HG03060 (cell line): ENCODE measurements around the gene MYEOV.

ENCODE experiments used
- ATAC-seq: cut with Tn5 transposase; IDR thresholded peaks from one replicate; pipeline ENCODE4 v1.9.1; 2021; ENCODE audit warnings: low read depth, moderate number of reproducible peaks; ENCODE audit not compliant: unreplicated experiment

MYEOV gene

GRCh38 chr11:69265210-69265609, 28.7 kb upstream of the MYEOV start:
- ATAC-seq: no peak

- no peak for ATAC-seq
These were observed 27.9 kb upstream of the MYEOV start for GRCh38 chr11:69265911-69266510.

- no peak for ATAC-seq
These were observed 26.6 kb upstream of the MYEOV start for GRCh38 chr11:69267395-69267805.

GRCh38 chr11:69268911-69269310, 25.0 kb upstream of the MYEOV start:
- ATAC-seq: no peak

- no peak for ATAC-seq
These were observed 24.6 kb upstream of the MYEOV start for GRCh38 chr11:69269388-69269787.

GRCh38 chr11:69269926-69270697, 23.8 kb upstream of the MYEOV start:
- ATAC-seq: no peak

- no peak for ATAC-seq
These were observed 23.0 kb upstream of the MYEOV start for GRCh38 chr11:69270941-69271340.

GRCh38 chr11:69272055-69272454, 21.9 kb upstream of the MYEOV start:
- no peak for ATAC-seq

GRCh38 chr11:69272831-69273485, 21.0 kb upstream of the MYEOV start:
- no peak for ATAC-seq

- ATAC-seq: no peak
These were observed 20.4 kb upstream of the MYEOV start for GRCh38 chr11:69273571-69273970.

GRCh38 chr11:69274531-69275016, 19.4 kb upstream of the MYEOV start:
- no peak for ATAC-seq

- no peak for ATAC-seq
These were observed 18.8 kb upstream of the MYEOV start for GRCh38 chr11:69275178-69275577.

- ATAC-seq: no peak
These were observed 17.8 kb upstream of the MYEOV start for GRCh38 chr11:69276165-69276564.

- ATAC-seq: no peak
These were observed 16.7 kb upstream of the MYEOV start for GRCh38 chr11:69277074-69277809.

GRCh38 chr11:69278091-69278867, 15.7 kb upstream of the MYEOV start:
- no peak for ATAC-seq

GRCh38 chr11:69280451-69280850, 13.5 kb upstream of the MYEOV start:
- no peak for ATAC-seq

GRCh38 chr11:69280994-69281393, 13.0 kb upstream of the MYEOV start:
- no peak for ATAC-seq

GRCh38 chr11:69283446-69283845, 10.5 kb upstream of the MYEOV start:
- ATAC-seq: no peak

- no peak for ATAC-seq
These were observed 9.9 kb upstream of the MYEOV start for GRCh38 chr11:69284081-69284511.

- no peak for ATAC-seq
These were observed 8.9 kb upstream of the MYEOV start for GRCh38 chr11:69285091-69285490.
